ENCODE results near the gene TNS1. TPM values are rescaled to one million over a fixed set of nuclear protein-coding genes. Genes with fewer than 3 reads are reported as not detected.

The TNS1 gene
- total and polyA plus RNA-seq, 4 donors, result 67.0 to 377 (median 208) TPM

GRCh38 chr2:217900010-217900779 is 102.6 kb downstream of the TNS1 start:
- ATAC-seq (ENCODE audit: insufficient read depth, low FRiP score) (peak; percentile 7), DNase-seq (peak in 1 of 3 donors; percentile 29)
- Histone ChIP-seq H3K27ac (ENCODE audit: low read depth in 1 of 2, low read length in 1 of 2) (peak overlapping the region; percentile 96 to 97), H3K4me3 (peak overlapping the region; percentile 8), H3K9me3 (ENCODE audit: control insufficient read depth in 4 of 4, insufficient read depth in 3 of 4, low read length in 3 of 4) (no peaks in the 10 kb centered on the region), H3K9ac (ENCODE audit: insufficient read depth in 1 of 2, low read length in 2 of 2) (no peak overlapping the region), H3K4me1 (ENCODE audit: control insufficient read depth in 5 of 5, insufficient read depth in 5 of 5, low read length in 5 of 5) (peaks cover 28 to 52% (median 44%) of the 10 kb centered on the region in 5 donors), H3K27me3 (ENCODE audit: control insufficient read depth in 3 of 3, insufficient read depth in 3 of 3, low read length in 2 of 3) (no peaks in the 10 kb centered on the region), H3K36me3 (ENCODE audit: control insufficient read depth in 4 of 4, insufficient read depth in 4 of 4, low read length in 4 of 4) (peaks cover 19 to 37% (median 32%) of the 10 kb centered on the region in 4 donors)
- TF ChIP-seq CTCF (IDR thresholded peaks at IDR 0.05; ENCODE audit: control extremely low read depth, extremely low read depth), result no peak
- 56 to 74% methylated on average over 16 of the region's 16 CpGs for WGBS, 2 donors

DNA sequence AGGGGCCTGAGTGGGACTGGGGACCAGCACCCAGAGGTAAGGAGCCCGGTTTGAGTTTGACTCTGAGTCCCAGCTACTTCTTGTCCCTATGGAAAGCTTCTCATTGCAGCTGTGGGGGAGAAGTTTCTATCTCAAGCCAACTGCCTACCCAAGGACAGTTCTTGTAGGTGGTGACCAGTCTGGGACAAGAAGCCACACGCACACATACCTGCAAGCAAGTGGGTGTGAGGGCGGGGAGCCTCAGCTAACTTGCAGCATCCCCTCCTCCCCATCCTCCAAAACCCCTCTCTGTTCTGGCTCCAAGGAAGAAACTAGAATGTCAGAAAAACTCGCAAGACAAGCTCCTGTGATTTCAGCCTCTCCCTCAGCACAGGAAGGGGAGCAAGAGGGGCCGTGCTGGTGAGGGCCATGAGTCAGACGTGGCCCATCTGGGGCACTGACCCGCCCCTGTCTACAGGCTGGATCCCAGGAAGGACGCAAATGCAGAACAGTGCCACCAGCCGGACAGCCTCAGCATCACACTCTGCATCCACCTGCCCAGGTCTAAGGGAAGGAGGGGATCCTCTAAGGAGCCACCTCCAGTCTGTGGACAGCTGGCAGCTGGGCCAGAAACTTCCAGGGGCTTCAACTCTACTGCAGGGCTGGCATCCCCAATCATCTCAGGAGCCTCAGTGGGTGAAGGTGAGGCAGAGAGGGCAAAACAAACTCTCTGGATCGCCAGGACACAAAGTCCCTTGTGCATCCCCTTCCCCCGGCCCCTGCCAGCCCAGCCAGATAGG is 103.4 kb downstream of the TNS1 start:
- H3K27me3 ChIP-seq (ENCODE audit: control insufficient read depth in 3 of 3, insufficient read depth in 3 of 3, low read length in 2 of 3), result no peaks in the 10 kb centered on the region
- peak overlapping the region; percentile 91 to 96 for H3K27ac ChIP-seq (ENCODE audit: low read depth in 1 of 2, low read length in 1 of 2)
- peaks cover 26 to 46% (median 43%) of the 10 kb centered on the region in 5 donors for H3K4me1 ChIP-seq (ENCODE audit: control insufficient read depth in 5 of 5, insufficient read depth in 5 of 5, low read length in 5 of 5)
- no peaks in the 10 kb centered on the region for H3K9me3 ChIP-seq (ENCODE audit: control insufficient read depth in 4 of 4, insufficient read depth in 3 of 4, low read length in 3 of 4)
- peak; percentile 55 for ATAC-seq (ENCODE audit: insufficient read depth, low FRiP score)
- no peak overlapping the region for H3K4me3 ChIP-seq
- peaks cover 19 to 44% (median 37%) of the 10 kb centered on the region in 4 donors for H3K36me3 ChIP-seq (ENCODE audit: control insufficient read depth in 4 of 4, insufficient read depth in 4 of 4, low read length in 4 of 4)
- peak; percentile 17 for TF ChIP-seq CTCF (IDR thresholded peaks at IDR 0.05; ENCODE audit: control extremely low read depth, extremely low read depth)
- DNase-seq, result peak in 2 of 3 donors; percentile 49 to 50
- peak overlapping the region in 1 of 2 donors; percentile 43 for H3K9ac ChIP-seq (ENCODE audit: insufficient read depth in 1 of 2, low read length in 2 of 2)
- 49 to 65% methylated on average over 11 of the region's 11 CpGs for WGBS, 2 donors

DNA sequence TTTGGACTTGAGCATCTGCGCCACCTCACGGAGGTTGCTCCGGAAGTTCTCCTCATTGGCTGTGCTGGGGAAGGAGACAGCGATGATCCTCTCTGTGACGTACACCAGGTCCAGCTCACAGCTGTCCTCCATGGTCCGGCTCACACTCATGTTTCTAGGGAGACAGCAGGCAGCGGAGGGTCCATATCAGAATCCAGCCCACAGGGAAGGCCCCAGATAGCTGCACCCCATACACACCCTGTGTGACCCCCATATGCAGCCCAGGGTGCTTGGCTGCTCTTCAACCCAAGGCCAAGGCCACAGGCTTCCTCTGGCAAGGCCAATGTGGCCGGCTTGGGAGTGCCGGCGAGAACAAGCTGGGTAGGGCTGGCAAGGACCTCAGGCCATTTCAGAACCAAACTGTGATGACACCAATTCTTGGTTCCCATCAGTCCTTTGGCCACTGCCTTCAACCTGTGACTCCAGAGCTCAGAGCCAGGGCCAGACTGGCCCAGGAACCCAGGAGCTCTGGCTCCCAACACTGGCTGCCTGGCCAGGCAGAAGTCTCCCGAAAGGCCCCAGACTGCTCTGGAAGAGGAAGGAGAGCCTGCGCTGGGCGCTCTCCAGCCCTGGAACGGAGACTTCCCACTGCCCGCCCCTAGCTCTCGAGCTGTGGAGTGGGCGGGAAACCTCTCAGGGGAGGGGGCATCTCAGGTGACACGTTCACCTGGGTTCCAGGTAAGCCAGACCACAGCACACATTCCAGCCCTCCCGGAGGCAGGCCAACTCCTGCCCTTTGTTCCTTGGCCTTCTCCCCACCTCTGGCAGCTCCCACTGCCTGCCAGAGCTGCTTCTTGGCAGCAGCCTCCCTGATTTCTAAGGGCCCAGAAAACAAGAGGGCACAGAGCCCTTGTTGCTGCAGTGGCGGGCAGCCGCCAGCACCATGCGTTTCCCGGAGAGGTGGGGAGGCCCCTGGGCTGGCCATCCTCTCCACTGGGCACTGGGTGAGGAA is 104.7 kb downstream of the TNS1 start:
- ATAC-seq (ENCODE audit: insufficient read depth, low FRiP score), result peak; percentile 25
- DNase-seq, result peak; percentile 57 to 81 (median 71)
- Histone ChIP-seq H3K27me3 (ENCODE audit: control insufficient read depth in 3 of 3, insufficient read depth in 3 of 3, low read length in 2 of 3) (no peaks in the 10 kb centered on the region), H3K9me3 (ENCODE audit: control insufficient read depth in 4 of 4, insufficient read depth in 3 of 4, low read length in 3 of 4) (no peaks in the 10 kb centered on the region), H3K4me1 (ENCODE audit: control insufficient read depth in 5 of 5, insufficient read depth in 5 of 5, low read length in 5 of 5) (peaks cover 16 to 38% (median 31%) of the 10 kb centered on the region in 5 donors), H3K36me3 (ENCODE audit: control insufficient read depth in 4 of 4, insufficient read depth in 4 of 4, low read length in 4 of 4) (peaks cover 25 to 54% (median 46%) of the 10 kb centered on the region in 4 donors), H3K27ac (ENCODE audit: low read depth in 1 of 2, low read length in 1 of 2) (peak overlapping the region; percentile 91 to 96), H3K4me3 (no peak overlapping the region), H3K9ac (ENCODE audit: insufficient read depth in 1 of 2, low read length in 2 of 2) (no peak overlapping the region)
- 61 to 84% methylated on average over 23 of the region's 23 CpGs for WGBS, 2 donors
- TF ChIP-seq CTCF (IDR thresholded peaks at IDR 0.05; ENCODE audit: control extremely low read depth, extremely low read depth), result no peak
